AG20443 (cell line): ENCODE results near the gene FAM200C.

ENCODE experiments used
- DNase-seq: peaks from one replicate; pipeline ENCODE4 v3.0.0; 2012; ENCODE audit warnings: low spot score, mixed read lengths

Gene FAM200C

DNA sequence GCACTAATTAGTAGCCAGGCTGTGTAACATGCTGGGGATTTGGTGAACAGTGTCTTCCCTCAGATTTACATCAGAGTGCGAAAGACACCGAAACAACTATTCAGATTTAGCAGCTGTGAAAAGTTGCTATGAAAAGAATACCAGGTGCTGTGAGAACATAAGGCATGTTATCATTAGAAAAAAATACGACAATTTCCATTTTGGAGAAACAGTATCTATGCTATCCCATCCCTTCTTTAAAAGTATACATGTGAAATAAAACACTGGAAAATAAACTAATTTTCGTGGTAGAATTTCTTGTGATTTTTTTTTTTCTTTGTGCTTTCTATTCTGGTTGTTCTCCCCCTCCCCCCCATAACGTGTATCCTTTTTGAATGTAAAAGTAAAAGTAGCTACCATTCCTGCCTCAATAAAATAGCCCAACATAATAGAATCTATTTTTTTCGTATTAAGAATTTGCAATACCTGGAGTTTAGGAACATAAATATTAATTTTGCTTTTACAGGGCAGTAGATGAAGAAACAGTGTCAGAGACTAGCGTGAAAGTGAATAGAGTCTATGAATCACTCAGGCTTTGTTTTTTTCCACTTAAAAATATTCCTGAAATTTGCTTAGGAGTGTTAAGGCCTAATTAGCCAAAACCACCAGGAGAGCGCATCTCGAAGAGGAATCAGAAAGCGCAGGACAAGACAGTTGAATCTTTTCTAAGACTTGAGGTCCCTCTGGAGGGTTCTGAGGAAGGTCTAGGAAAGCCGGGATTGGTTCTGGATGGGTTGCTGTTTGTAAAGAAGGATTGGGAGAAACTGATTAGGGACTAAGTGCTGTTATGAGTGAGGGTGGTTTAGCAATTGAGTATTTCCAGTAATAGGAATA lies 19.8 kb upstream of the FAM200C start:
- DNase-seq = no peak

- DNase-seq = peak; percentile 98
These were observed 19.0 kb upstream of the FAM200C start, which contains the start of gene SLU7 for GRCh38 chr5:160418561-160419457. SLU7 (minus strand) TSS chr5:160419081; CDS start chr5:160415294, 3,787 bp downstream.

- no peak for DNase-seq
These were observed 1.0 kb downstream of the FAM200C start for GRCh38 chr5:160398806-160399205.

DNA sequence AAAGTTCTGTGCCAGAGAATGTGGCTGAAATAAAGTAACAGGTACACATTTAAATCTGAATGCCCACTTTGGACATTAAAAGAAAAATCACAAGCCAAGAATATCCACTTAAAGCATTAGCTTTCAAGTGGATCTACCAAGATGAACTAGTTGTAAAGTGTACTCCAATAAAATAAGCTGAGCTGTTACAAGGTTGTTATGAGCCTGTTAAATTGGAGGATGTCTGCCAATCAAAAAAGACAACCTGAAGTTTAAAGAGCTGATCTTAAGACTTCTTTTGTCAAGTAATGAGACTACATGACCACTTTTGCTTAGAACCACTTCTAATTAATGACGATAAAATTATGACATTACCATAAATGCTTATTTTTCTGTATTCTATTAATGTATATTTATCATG lies 2.4 kb downstream of the FAM200C start:
- DNase-seq = no peak

DNA sequence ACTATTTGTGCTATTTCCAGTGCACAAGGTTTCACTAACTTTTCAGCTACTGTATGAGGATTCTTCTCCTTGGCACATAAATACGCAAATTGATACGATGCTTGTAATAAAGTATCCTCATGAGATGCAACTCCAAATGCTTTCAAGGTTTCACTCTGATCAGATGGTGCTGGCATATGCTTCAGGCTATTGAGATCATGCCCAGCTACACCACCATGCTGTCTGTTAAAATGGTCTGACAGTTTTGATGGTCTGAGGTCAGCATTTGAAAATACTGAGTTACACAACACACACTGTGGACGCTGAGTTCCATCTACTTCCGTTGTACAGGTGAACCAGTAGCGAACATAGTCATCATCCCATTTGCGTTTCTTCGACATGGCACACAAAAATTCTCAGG lies 4.7 kb downstream of the FAM200C start:
- DNase-seq = no peak

GRCh38 chr5:160390787-160391696 lies 8.8 kb downstream of the FAM200C start:
- peak; percentile 23 for DNase-seq

DNA sequence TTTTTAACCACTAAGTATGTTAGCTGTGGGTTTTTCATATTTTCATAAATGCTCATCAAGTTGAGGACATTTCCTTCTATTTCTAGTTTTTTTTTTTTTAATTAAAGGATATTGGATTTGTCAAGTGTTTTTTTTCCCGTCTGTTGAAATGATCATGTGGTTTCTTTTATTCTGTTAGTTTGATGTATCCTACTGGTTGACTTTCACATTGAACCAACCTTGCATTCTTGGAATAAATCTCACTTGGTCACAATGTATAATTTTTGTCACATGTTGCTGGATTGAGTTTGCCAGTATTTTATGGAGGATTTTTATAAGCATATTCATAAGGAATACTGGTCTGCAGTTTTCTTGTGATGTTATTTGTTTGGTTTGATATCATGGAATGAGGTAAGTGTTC lies 12.4 kb downstream of the FAM200C start:
- DNase-seq = no peak

- DNase-seq = no peak
These were observed 14.4 kb downstream of the FAM200C start for GRCh38 chr5:160385496-160385895.

- no peak for DNase-seq
These were observed 15.2 kb downstream of the FAM200C start for GRCh38 chr5:160384681-160385080.

GRCh38 chr5:160382346-160382745 lies 17.5 kb downstream of the FAM200C start:
- no peak for DNase-seq

- DNase-seq = no peak
These were observed 19.8 kb downstream of the FAM200C start for GRCh38 chr5:160380041-160380440.

DNA sequence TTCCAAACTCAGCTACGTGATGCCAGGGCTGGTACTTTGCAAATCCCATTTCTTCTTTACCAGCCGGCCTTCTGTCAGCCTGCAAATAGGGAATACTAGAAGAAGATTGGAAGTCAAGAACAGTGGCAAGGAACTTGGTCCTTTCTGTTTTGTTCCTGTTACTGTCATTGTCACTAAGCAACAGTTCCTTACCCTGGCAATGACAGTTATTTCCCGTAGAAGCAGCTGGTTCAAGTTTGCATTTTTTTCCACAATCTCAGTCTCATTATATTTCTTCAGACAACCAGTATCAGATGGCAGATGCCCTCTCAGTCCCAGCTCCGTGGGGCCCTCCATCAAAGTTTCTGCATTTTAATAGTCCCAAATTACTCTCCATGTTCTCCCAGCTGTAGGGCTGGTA lies 20.3 kb downstream of the FAM200C start:
- DNase-seq = no peak

DNA sequence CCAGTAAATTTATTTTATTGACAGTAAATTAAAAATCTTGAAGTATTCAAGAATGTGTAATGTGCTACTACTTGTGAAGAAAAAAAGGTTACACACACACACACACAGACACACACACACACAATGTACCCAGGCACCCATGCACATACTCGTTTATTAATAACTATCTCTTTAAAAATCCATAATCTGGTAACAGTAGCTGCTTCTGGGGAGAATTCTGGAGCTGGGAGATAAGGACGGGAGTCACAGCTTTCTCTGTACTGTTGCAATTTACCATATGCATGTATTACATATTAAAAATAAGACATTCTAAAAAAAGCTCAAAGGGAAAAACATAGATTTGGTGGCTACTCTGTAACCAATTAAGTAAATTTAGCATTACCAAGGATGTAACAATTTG lies 21.5 kb downstream of the FAM200C start:
- no peak for DNase-seq

- DNase-seq = no peak
These were observed 22.2 kb downstream of the FAM200C start for GRCh38 chr5:160377651-160378050.

- DNase-seq = no peak
These were observed 23.4 kb downstream of the FAM200C start for GRCh38 chr5:160376416-160376815.

DNA sequence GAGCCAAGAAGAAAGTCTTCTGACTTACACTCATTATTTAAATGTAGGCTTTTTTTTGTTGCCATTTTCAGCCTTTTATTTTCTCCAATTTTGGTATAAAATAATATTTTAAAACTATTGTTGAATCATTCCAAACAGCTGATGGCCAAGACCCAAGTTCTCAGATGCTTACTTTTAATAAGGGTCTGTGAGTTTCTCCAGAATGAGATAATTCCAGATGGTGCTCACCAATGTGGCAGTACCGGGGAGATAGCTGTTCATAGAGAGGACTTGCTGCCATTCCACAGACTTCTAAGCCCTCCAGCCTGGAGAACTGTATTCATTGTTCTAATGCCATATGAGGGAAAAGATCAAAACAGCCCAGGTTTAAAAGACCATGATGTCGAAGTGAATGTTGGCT lies 24.2 kb downstream of the FAM200C start:
- DNase-seq = no peak

- no peak for DNase-seq
These were observed 24.7 kb downstream of the FAM200C start for GRCh38 chr5:160375166-160375565.

DNA sequence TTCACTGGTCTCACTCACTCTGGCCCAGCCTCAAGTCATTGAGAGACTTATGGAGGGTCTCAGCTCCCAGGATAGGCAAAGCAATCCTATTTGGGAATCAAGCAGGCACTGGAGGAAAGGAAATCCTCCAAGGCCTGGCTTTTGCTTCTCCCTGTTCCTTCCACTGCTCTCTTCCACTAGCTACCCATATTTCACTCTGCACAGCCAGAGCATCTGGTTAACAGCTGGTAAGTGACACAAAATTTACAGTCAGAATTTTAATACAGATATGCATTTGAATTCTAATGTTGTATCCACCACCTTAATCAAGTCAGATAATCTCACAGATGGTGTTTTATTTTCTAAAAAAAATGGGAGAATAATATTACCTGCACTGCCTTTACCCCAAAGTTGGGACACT lies 28.6 kb downstream of the FAM200C start:
- no peak for DNase-seq

DNA sequence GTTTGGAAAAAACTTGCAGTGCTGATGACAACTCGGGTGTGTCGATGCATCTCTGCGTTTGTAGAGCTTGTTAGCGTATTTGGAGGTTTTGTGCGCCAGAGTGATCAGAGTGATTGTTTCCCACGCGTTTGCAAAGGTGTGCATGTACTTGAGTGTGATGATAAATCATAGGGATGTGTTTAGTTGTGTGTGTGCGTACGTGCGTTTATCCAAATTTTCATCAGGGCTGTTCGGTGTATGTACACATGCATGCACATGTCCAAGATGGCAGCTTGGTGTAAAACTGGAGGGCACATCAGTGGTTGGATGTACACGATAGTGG lies 29.2 kb downstream of the FAM200C start:
- DNase-seq = no peak

DNA sequence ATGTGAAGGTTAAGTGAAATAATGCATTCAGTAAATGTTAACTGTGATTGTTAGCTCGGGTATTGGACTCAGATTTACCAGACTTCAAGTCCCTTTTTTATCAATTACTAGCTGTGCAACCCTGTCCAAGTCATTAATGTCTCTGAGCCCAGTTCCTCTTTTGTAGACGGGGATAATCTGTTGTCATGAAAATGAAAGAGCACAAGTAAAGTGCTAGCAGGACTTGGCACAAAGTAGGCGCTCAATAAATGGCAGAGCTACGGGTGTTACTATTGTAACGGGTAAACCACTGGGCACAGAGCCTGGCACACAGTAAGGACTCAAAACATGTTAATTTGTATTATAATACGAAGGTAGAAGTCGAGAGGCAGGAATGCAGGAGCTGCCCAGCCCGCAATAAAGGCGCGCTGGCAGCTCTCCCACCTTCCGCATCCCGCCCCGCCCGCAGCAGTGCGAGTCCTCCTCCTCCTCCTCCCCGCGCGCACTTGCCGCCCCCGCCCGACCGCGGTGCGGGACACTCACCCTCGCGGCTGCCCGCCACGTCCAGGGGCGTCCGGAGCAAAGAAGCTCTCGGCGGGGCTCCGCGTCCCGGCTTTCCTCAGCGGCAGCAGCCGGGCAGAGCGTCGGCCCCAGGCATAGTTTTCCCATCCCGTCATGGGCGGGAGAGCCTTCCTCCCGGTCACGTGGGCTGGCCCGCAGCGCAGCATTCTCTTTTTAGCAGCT lies 29.7 kb downstream of the FAM200C start, which contains the start of gene C1QTNF2:
Gene C1QTNF2 (minus strand): TSS at position 637 of the 723 bp plus-strand sequence. CDS start 15,615 bp downstream, outside the sequence.
- peak; percentile 94 for DNase-seq

DNA sequence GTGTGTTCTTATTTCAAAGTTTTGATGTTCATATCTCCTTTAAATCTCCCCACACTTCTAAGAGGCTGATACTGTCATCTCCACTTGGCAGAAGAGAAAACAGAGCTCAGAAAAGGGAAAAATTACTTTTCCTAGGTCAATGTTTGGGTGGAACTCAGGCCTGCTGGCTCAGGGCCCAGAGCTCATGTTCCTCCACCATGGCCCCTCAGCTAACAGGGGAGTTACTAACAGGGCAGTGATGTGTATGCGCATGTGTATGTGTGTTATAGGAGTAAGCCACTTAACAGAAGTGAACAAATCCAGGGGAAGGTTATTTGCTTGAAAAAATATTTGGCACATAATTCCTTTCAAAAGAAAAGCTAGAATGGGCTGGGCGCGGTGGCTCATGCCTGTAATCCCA lies 32.0 kb downstream of the FAM200C start:
- DNase-seq = no peak
